IMR-90 (cell line): ENCODE results near the gene C14orf180. TPM values are rescaled to one million over a fixed set of nuclear protein-coding genes. Genes with fewer than 3 reads are reported as not detected.

Experiments
- ATAC-seq: fragments of 200-7000 bp; cut with Tn5 transposase; 2 replicates; pipeline ENCODE4 v1.9.1; 2020; ENCODE audit warnings: low read depth, mild to moderate bottlenecking, moderate library complexity
- BruUV-seq: library from RNA; stranded (reverse); fragments of 400-500 nt; replicated peaks from 2 replicates; lab custom pipeline; 2021; lab: Mats Ljungman, UMichigan
- CTCF ChIA-PET: fragments of 300-600 bp; formaldehyde crosslinking; extraction: SDS; loops from one replicate; lab custom pipeline; 2021; ENCODE audit warnings: antibody characterized with exemption; lab: Yijun Ruan, JAX
- POLR2A ChIA-PET: fragments of 300-600 bp; sonication (Branson Sonifier 250); formaldehyde crosslinking; loops from one replicate; lab custom pipeline; 2022; ENCODE audit warnings: antibody characterized with exemption; ENCODE audit not compliant: unreplicated experiment; lab: Charles Lee
- DNase-seq: peaks from one replicate; pipeline ENCODE4 v3.0.0; 2013
- H2AFZ ChIP-seq: replicated peaks from 2 replicates; pipeline ENCODE3; 2013; ENCODE audit warnings: low read length, mild to moderate bottlenecking; ENCODE audit not compliant: poor library complexity
- H2AK5ac ChIP-seq: 2 replicates; pipeline ENCODE4 v1.6.1; 2013; ENCODE audit warnings: low read depth, low read length, inconsistent platforms
- H2AK9ac ChIP-seq: replicated peaks from 2 replicates; pipeline ENCODE3; 2013; ENCODE audit warnings: mild to moderate bottlenecking, low read depth, low read length, moderate library complexity; ENCODE audit not compliant: poor library complexity
- H2BK120ac ChIP-seq: 2 replicates; pipeline ENCODE4 v1.6.1; 2013; ENCODE audit warnings: low read depth, low read length, inconsistent platforms
- H2BK15ac ChIP-seq: 3 replicates; pipeline ENCODE4 v1.6.1; 2013; ENCODE audit warnings: low read depth, low read length, inconsistent platforms
- H2BK20ac ChIP-seq: 2 replicates; pipeline ENCODE4 v1.6.1; 2013; ENCODE audit warnings: low read depth, mild to moderate bottlenecking, inconsistent platforms, low read length, moderate library complexity
- H2BK5ac ChIP-seq: 2 replicates; pipeline ENCODE4 v1.6.1; 2013; ENCODE audit warnings: mild to moderate bottlenecking, low read depth, low read length, inconsistent platforms; ENCODE audit not compliant: poor library complexity, severe bottlenecking
- H3K14ac ChIP-seq: replicated peaks from 2 replicates; pipeline ENCODE4 v1.6.1; 2013; ENCODE audit warnings: low read depth, low read length, inconsistent platforms
- H3K18ac ChIP-seq: 2 replicates; pipeline ENCODE4 v1.6.1; 2013; ENCODE audit warnings: low read depth, low read length, control low read depth
- H3K23ac ChIP-seq: 2 replicates; pipeline ENCODE4 v1.6.1; 2013; ENCODE audit warnings: low read depth, low read length, inconsistent platforms
- H3K27ac ChIP-seq: 2 replicates; pipeline ENCODE4 v1.5.1; 2013; ENCODE audit warnings: mild to moderate bottlenecking, control low read depth, low read length; ENCODE audit not compliant: insufficient read depth
- H3K27me3 ChIP-seq: 2 replicates; pipeline ENCODE4 v1.6.1; 2013; ENCODE audit warnings: low read length; ENCODE audit not compliant: control insufficient read depth, insufficient read depth
- H3K36me3 ChIP-seq: 2 replicates; pipeline ENCODE4 v1.6.1; 2013; ENCODE audit warnings: low read length, mixed read lengths; ENCODE audit not compliant: control insufficient read depth, insufficient read depth
- H3K4ac ChIP-seq: 2 replicates; pipeline ENCODE4 v1.6.1; 2013; ENCODE audit warnings: low read depth, low read length, inconsistent platforms
- H3K4me1 ChIP-seq: 2 replicates; pipeline ENCODE4 v1.6.1; 2013; ENCODE audit warnings: low read length, mixed read lengths; ENCODE audit not compliant: control insufficient read depth, insufficient read depth
- H3K4me2 ChIP-seq: 2 replicates; pipeline ENCODE4 v1.6.1; 2013; ENCODE audit warnings: low read depth, mild to moderate bottlenecking, control low read depth, low read length, moderate library complexity
- H3K4me3 ChIP-seq: 2 replicates; pipeline ENCODE4 v1.5.1; 2013; ENCODE audit warnings: low read depth, mild to moderate bottlenecking, control low read depth, low read length, moderate library complexity; ENCODE audit not compliant: insufficient read depth
- H3K56ac ChIP-seq: 2 replicates; pipeline ENCODE4 v1.6.1; 2013; ENCODE audit warnings: low read length, inconsistent platforms; ENCODE audit not compliant: insufficient read depth; ENCODE audit errors: extremely low read depth
- H3K79me1 ChIP-seq, 2 experiments: 2 replicates each; pipeline ENCODE4 v1.6.1; 2013; ENCODE audit warnings: low read length in 2 of 2, inconsistent platforms in 1 of 2, low read depth in 1 of 2
- H3K9ac ChIP-seq: 2 replicates; pipeline ENCODE4 v1.6.1; 2013; ENCODE audit warnings: low read depth, low read length, control low read depth
- H3K9me1 ChIP-seq: 2 replicates; pipeline ENCODE4 v1.6.1; 2013; ENCODE audit warnings: low read length, inconsistent platforms; ENCODE audit not compliant: insufficient read depth
- H3K9me3 ChIP-seq: 2 replicates; pipeline ENCODE4 v1.6.1; 2013; ENCODE audit warnings: low read length; ENCODE audit not compliant: control insufficient read depth, insufficient read depth
- H4K20me1 ChIP-seq: 2 replicates; pipeline ENCODE4 v1.6.1; 2013; ENCODE audit warnings: low read length, inconsistent platforms; ENCODE audit not compliant: insufficient read depth
- H4K5ac ChIP-seq: 2 replicates; pipeline ENCODE4 v1.6.1; 2013; ENCODE audit warnings: mild to moderate bottlenecking, low read depth, low read length, control low read depth
- H4K8ac ChIP-seq, 2 experiments: 2 replicates each; pipeline ENCODE4 v1.6.1; 2013; ENCODE audit warnings: low read depth in 2 of 2, low read length in 2 of 2, control low read depth in 1 of 2, inconsistent platforms in 1 of 2
- H4K91ac ChIP-seq: 2 replicates; pipeline ENCODE4 v1.6.1; 2013; ENCODE audit warnings: low read depth, low read length, inconsistent platforms; ENCODE audit not compliant: insufficient read depth
- BHLHE40 ChIP-seq: fragments of 150-350 bp; IDR thresholded peaks from 2 replicates; pipeline ENCODE4 v1.6.1; 2016; ENCODE audit warnings: mild to moderate bottlenecking, low read depth, low read length
- WGBS, 2 experiments: methylation state at CpG; one replicate each; pipeline versions ENCODE4 v1.1.5 to v1.1.7; 2013; ENCODE audit warnings: missing lambda C conversion rate in 2 of 2; ENCODE audit not compliant: insufficient read length in 1 of 2; ENCODE audit errors: extremely low coverage in 2 of 2; 5-methylcytosine and 5-hydroxymethylcytosine counted together
- dilution Hi-C: fragments of 300-500 bp; cut with HindIII; formaldehyde crosslinking; loops from one replicate; pipeline ENCODE4 v1.14.3; 2018; ENCODE audit warnings: low sequenced_read_pairs; ENCODE audit not compliant: unreplicated experiment
- in situ Hi-C: fragments of 300-500 bp; cut with MboI; formaldehyde crosslinking; loops from 3 replicates; pipeline ENCODE4 v1.14.3; 2019; ENCODE audit warnings: low sequenced_read_pairs, inconsistent platforms, mixed read lengths
- intact Hi-C: fragments of 100-400 bp; cut with micrococcal nuclease; formaldehyde crosslinking; loops from 2 replicates; pipeline ENCODE4 v1.10.0; 2022
- polyA plus RNA-seq, 3 experiments: library from polyadenylated mRNA; depleted of rRNA; stranded (reverse); fragments of >200 nt; gene quantifications; 2 replicates each; pipeline ENCODE4 v1.2.3, GENCODE V29; 2012; ENCODE audit warnings: low replicate concordance in 1 of 3
- total RNA-seq: library from RNA; depleted of rRNA; stranded (reverse); fragments of >200 nt; gene quantifications from 2 replicates; pipeline ENCODE4 v1.2.3, GENCODE V29; 2012

Gene C14orf180
- total and polyA plus RNA-seq, 2 of the 4 experiments (the other 2 are of a cell fraction), result not detected

GRCh38 chr14:104599446-104599845, 19.9 kb downstream of the C14orf180 start:
- CTCF ChIA-PET, result no interaction called here
- in situ Hi-C loops, result no loop called here
- 40% methylated on average over 1 of the region's 7 CpGs; no CpG with 5 or more reads in 1 of the 2 experiments for WGBS, 2 experiments

More at GRCh38 chr14:104599446-104599845, 19.9 kb downstream of the C14orf180 start:
- POLR2A ChIA-PET, result no interaction called here
- ATAC-seq, result no peak
- H2BK15ac ChIP-seq, result no peak overlapping the region
- no peak overlapping the region for H3K4ac ChIP-seq
- no TSS peak for BruUV-seq
- H3K9me3 ChIP-seq, result no peaks in the 10 kb centered on the region
- H2BK120ac ChIP-seq, result no peak overlapping the region
- H3K36me3 ChIP-seq, result no peaks in the 10 kb centered on the region
- no peak overlapping the region for H4K8ac ChIP-seq
- H3K4me2 ChIP-seq, result no peak overlapping the region
- no peak overlapping the region for H2BK20ac ChIP-seq
- H3K18ac ChIP-seq, result no peak overlapping the region
- H4K91ac ChIP-seq, result no peak overlapping the region
- no peaks in the 10 kb centered on the region for H3K4me1 ChIP-seq
- peaks cover 15% of the 10 kb centered on the region; the same call in 1 of the 2 replicates for H3K27me3 ChIP-seq
- intact Hi-C loops, result no loop called here
- H3K79me1 ChIP-seq, result no peaks in the 10 kb centered on the region
- H3K9me1 ChIP-seq, result no peaks in the 10 kb centered on the region
- no peak overlapping the region for H3K23ac ChIP-seq
- no peaks in the 10 kb centered on the region for H4K20me1 ChIP-seq
- no peak overlapping the region for H3K56ac ChIP-seq
- H3K14ac ChIP-seq, result no peak overlapping the region
- no peak overlapping the region for H2AK5ac ChIP-seq
- dilution Hi-C loops, result no loop called here
- DNase-seq, result no peak
- H3K9ac ChIP-seq, result no peak overlapping the region
- H4K5ac ChIP-seq, result no peak overlapping the region
- H3K4me3 ChIP-seq, result no peak overlapping the region
- no peak overlapping the region for H2AFZ ChIP-seq
- TF ChIP-seq BHLHE40, result no peak
- H3K27ac ChIP-seq, result no peak overlapping the region
- H2AK9ac ChIP-seq, result no peak overlapping the region
- no peak overlapping the region for H2BK5ac ChIP-seq
